ENCODE results near the gene THEMIS2. TPM values are rescaled to one million over a fixed set of nuclear protein-coding genes. Genes with fewer than 3 reads are reported as not detected.

THEMIS2 gene
- total and polyA plus RNA-seq, 9 of the 15 experiments (the other 6 are each of a cell fraction or from before 2014, with no cell fraction given) = 2.3 to 12.7 (median 8.0) TPM

DNA sequence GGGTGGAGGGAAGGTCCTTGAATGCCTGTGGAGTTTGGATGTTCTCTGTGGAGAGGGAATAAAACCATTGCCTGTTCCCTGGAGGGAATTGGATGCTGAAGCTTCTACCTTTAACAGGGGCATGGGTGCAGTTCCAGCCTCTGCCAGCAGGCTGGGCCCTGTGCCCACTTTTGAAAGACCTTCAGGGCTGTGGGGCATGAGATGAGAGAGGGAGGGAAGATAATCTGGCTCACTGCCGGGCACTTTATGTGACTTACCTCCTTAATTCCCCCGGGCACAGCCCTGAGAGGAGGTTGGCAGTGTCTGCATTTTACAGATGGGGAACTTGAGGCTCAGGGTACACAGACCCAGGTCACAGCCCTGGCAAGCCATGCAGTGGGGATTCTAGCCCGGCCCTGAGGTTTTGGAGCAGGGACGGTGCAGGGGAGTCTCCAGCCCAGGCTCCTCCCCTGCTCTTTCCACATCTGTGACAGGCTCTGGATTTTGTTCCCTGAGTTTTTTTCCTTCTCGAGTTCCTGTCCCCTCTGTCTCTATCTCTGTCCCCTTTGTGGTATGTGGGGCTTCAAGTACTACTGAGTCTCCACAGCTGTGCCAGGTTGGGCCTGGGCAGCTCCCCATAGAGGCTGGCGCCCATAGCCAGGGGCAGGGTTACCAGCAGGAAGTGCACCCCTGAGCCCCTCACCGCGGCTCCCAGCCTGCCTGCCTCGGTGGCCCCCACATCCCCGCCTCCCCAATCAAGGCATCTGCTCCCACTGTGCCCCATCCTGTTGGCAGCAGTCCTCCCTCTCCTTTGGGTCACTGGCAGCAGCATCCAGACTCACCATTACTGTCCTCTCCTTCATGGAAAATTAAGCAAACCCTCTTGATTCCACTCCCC lies 14.0 kb upstream of the THEMIS2 start (continued):
- no peak for TF ChIP-seq PPARD (CRISPR knock-in tag; IDR thresholded peaks at IDR 0.05)
- TF ChIP-seq CBX3 (IDR thresholded peaks at IDR 0.05; ENCODE audit: borderline replicate concordance in 1 of 2, low read length in 2 of 2) = 0 out of 3 replicates have a peak, but pooled peaks of 1 of the 2 experiments have one; percentile 9
- no peak for TF ChIP-seq ZNF239 (CRISPR knock-in tag; IDR thresholded peaks at IDR 0.05)
- TF ChIP-seq NCOA4 (IDR thresholded peaks at IDR 0.05; ENCODE audit: partially characterized antibody) = no peak
- 0 out of 2 replicates have a peak, but pooled peaks have one; percentile 35 for TF ChIP-seq ATF7 (IDR thresholded peaks at IDR 0.05)
- peak; percentile 97 for TF ChIP-seq SMC3 (conservative IDR thresholded peaks at IDR 0.05; ENCODE audit: insufficient read depth, low read depth, low read length)
- no peak for TF ChIP-seq DMBX1 (CRISPR knock-in tag; IDR thresholded peaks at IDR 0.05; ENCODE audit: borderline replicate concordance)
- TF ChIP-seq MYNN (IDR thresholded peaks at IDR 0.05) = peak; percentile 71
- no peak for TF ChIP-seq MYNN (CRISPR knock-in tag; IDR thresholded peaks at IDR 0.05)
- peak; percentile 19; the same call in 1 of the 2 replicates for TF ChIP-seq SMARCA4 (IDR thresholded peaks at IDR 0.05)
- no peak for TF ChIP-seq ZNF282 (CRISPR knock-in tag; IDR thresholded peaks at IDR 0.05)
- no peak for TF ChIP-seq JUN (IDR thresholded peaks at IDR 0.05; ENCODE audit: borderline replicate concordance, low read depth, low read length)
- TF ChIP-seq JUN (CRISPR knock-in tag; IDR thresholded peaks at IDR 0.05; ENCODE audit: borderline replicate concordance) = 0 out of 2 replicates have a peak, but pooled peaks have one; percentile 68
- TF ChIP-seq SP1 (CRISPR knock-in tag; IDR thresholded peaks at IDR 0.05) = peak; percentile 53; the same call in 1 of the 2 replicates
- 0 out of 2 replicates have a peak, but pooled peaks have one; percentile 74 for TF ChIP-seq ARID2 (IDR thresholded peaks at IDR 0.05)
- no peak for TF ChIP-seq GABPA (tag; conservative IDR thresholded peaks at IDR 0.05; ENCODE audit: low read depth)
- 0 out of 2 replicates have a peak, but pooled peaks have one; percentile 28 for TF ChIP-seq CEBPG (CRISPR knock-in tag; IDR thresholded peaks at IDR 0.05)
- no peak for TF ChIP-seq CEBPG (tag; conservative IDR thresholded peaks at IDR 0.05 in 1 of 2, IDR thresholded peaks at IDR 0.05 in 1 of 2)
- peak in 1 of 2 experiments; percentile 46; a peak in 1 of 4 replicates for TF ChIP-seq TEAD1 (CRISPR knock-in tag; IDR thresholded peaks at IDR 0.05)
- no peak for TF ChIP-seq ZNF140 (CRISPR knock-in tag; IDR thresholded peaks at IDR 0.05)
- TF ChIP-seq, protein P1, sequence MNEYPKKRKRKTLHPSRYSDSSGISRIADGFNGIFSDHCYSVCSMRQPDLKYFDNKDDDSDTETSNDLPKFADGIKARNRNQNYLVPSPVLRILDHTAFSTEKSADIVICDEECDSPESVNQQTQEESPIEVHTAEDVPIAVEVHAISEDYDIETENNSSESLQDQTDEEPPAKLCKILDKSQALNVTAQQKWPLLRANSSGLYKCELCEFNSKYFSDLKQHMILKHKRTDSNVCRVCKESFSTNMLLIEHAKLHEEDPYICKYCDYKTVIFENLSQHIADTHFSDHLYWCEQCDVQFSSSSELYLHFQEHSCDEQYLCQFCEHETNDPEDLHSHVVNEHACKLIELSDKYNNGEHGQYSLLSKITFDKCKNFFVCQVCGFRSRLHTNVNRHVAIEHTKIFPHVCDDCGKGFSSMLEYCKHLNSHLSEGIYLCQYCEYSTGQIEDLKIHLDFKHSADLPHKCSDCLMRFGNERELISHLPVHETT (CRISPR knock-in tag; conservative IDR thresholded peaks at IDR 0.05 in 1 of 2, IDR thresholded peaks at IDR 0.05 in 1 of 2) = no peak
- no peak for TF ChIP-seq DIDO1 (tag; IDR thresholded peaks at IDR 0.05; ENCODE audit: low read depth)
- TF ChIP-seq KLF16 (IDR thresholded peaks at IDR 0.05) = peak; percentile 69; the same call in 1 of the 2 replicates
- TF ChIP-seq, protein P2, sequence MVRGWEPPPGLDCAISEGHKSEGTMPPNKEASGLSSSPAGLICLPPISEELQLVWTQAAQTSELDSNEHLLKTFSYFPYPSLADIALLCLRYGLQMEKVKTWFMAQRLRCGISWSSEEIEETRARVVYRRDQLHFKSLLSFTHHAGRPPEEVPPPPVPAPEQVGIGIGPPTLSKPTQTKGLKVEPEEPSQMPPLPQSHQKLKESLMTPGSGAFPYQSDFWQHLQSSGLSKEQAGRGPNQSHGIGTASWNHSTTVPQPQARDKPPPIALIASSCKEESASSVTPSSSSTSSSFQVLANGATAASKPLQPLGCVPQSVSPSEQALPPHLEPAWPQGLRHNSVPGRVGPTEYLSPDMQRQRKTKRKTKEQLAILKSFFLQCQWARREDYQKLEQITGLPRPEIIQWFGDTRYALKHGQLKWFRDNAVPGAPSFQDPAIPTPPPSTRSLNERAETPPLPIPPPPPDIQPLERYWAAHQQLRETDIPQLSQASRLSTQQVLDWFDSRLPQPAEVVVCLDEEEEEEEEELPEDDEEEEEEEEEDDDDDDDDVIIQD (CRISPR knock-in tag; IDR thresholded peaks at IDR 0.05) = no peak
